ENCODE measurements around the gene CDKN2B.

Gene CDKN2B, protein sequence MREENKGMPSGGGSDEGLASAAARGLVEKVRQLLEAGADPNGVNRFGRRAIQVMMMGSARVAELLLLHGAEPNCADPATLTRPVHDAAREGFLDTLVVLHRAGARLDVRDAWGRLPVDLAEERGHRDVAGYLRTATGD

DNA sequence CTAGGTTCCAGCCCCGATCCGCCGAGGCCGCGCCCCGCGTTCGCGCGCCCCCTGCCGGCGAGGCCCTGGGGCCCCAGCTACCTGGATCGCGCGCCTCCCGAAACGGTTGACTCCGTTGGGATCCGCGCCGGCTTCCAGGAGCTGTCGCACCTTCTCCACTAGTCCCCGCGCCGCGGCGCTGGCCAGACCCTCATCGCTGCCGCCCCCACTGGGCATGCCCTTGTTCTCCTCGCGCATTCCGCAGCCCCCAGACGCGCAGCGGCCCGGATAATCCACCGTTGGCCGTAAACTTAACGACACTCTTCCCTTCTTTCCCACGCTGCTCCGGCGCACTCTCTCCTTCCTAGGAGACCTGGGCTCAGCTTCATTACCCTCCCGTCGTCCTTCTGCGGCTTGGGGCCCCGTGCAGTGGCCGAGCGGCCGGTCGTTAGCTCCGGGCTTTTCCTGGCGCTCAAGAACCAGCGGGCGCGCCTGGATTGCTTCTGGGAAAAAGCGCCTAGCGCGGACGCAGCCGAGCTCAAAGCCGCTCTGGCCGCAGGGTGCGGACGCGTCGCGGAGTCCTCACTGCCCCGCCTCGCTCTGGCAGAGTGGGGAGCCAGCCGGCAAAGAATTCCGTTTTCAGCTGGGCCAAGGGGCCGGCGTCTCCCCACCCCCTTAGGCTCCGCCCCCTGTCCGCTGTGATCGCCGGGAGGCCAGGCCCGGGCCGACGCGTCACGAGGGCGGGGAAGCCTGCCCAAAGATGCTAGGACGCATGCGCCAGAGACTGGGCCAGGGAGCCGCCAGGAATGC is at the start of gene CDKN2B:
TSS of gene CDKN2B (minus strand) at position 589 of the 789 bp plus-strand sequence. CDS start at position 237, 352 bp downstream.
- TF ChIP-seq, protein P1, sequence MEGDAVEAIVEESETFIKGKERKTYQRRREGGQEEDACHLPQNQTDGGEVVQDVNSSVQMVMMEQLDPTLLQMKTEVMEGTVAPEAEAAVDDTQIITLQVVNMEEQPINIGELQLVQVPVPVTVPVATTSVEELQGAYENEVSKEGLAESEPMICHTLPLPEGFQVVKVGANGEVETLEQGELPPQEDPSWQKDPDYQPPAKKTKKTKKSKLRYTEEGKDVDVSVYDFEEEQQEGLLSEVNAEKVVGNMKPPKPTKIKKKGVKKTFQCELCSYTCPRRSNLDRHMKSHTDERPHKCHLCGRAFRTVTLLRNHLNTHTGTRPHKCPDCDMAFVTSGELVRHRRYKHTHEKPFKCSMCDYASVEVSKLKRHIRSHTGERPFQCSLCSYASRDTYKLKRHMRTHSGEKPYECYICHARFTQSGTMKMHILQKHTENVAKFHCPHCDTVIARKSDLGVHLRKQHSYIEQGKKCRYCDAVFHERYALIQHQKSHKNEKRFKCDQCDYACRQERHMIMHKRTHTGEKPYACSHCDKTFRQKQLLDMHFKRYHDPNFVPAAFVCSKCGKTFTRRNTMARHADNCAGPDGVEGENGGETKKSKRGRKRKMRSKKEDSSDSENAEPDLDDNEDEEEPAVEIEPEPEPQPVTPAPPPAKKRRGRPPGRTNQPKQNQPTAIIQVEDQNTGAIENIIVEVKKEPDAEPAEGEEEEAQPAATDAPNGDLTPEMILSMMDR (IDR thresholded peaks at IDR 0.05), result peak; percentile 97

DNA sequence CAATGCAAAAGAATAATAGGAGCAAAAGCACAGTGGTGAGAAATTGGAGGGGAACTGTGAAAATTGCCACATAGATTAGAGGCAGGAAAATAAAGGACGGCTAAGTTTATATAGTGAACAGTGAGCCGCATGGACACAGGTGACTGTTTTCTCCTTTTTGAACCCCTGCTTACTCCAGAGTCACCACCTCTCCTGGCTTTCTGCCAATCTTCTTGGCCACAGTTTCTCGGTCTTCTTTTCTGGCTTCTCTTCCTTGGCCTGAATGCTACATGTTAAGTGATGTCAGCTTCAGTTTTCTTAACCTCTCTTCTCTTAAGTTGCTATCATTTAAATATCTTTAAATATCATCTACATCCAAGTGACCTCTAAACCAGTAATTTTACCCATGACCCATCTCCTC is 47.3 kb upstream of the CDKN2B start:
- TF ChIP-seq, protein P1 (IDR thresholded peaks at IDR 0.05), result no peak

- TF ChIP-seq, protein P1 (IDR thresholded peaks at IDR 0.05), result no peak
These were observed 46.0 kb upstream of the CDKN2B start for GRCh38 chr9:22055090-22055489.

- TF ChIP-seq, protein P1 (IDR thresholded peaks at IDR 0.05), result no peak
These were observed 45.4 kb upstream of the CDKN2B start for GRCh38 chr9:22054529-22054928.

DNA sequence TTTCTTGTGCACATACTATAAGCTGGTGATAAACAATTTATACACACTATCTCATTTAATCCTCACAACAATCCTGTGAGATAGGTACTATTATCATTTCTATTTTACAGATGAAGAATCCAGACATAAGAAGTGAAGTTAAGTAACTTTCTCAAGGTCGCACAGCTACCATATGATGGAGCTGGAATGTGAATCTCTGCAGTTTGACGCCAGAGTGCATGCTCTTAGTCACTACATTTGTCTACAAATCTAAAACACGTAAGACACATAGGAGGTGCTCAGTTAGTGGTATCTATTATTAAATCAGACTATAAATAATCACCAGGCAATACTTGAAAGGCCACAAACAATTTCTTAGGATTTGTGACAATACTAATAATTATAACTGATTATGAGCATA is 45.0 kb upstream of the CDKN2B start:
- TF ChIP-seq, protein P1 (IDR thresholded peaks at IDR 0.05), result no peak

- TF ChIP-seq, protein P1 (IDR thresholded peaks at IDR 0.05), result no peak
These were observed 44.1 kb upstream of the CDKN2B start for GRCh38 chr9:22053178-22053577.

DNA sequence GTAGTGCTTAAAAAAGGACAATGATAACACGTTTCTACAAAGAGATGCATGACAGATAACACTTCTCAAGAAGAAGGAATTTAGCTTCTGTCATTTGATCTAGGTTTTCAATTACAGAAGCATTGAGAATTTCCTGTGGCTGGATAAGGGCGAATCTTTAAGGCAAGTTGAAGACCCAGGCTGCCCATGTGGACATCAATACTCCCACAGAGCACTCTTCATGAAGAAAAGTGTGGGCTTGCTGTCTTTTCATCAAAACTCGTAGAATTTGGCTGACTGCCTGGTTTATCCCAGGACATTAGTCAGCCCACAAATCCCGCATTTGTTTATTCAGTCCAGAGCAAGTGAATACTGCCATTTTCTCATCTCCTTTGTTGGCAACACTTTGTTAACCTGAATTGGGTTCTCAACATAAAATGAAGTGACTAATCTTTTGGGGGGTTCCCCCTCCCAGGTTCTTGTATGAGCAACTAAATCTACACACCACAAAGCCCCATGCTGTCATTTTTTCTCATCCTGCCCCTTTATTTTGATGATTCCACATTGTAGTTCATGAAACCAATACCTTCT is 43.4 kb upstream of the CDKN2B start:
- TF ChIP-seq, protein P1 (IDR thresholded peaks at IDR 0.05), result no peak

Data from LNCAP (cell line).